ENCODE results near the gene CELA2B.

DNA sequence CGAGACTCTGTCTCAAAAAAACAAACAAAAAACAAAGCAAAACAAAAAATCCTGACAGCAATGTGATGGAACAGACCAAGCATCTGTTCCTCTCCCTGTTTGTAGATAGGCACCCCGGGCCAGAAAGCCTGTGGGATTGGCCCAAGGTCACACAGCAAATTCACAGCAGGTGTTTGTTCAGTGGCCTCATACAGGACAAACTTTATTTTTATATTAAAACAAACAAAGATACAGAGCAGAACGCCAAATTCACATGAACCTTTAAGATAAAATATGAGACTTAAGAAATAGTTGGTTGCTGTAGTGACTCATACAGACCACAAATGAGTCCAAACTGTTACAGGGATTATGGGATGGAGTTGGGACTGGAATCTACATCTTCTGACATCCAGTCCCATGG is 21.6 kb upstream of the CELA2B start:
- TF ChIP-seq, protein P1, sequence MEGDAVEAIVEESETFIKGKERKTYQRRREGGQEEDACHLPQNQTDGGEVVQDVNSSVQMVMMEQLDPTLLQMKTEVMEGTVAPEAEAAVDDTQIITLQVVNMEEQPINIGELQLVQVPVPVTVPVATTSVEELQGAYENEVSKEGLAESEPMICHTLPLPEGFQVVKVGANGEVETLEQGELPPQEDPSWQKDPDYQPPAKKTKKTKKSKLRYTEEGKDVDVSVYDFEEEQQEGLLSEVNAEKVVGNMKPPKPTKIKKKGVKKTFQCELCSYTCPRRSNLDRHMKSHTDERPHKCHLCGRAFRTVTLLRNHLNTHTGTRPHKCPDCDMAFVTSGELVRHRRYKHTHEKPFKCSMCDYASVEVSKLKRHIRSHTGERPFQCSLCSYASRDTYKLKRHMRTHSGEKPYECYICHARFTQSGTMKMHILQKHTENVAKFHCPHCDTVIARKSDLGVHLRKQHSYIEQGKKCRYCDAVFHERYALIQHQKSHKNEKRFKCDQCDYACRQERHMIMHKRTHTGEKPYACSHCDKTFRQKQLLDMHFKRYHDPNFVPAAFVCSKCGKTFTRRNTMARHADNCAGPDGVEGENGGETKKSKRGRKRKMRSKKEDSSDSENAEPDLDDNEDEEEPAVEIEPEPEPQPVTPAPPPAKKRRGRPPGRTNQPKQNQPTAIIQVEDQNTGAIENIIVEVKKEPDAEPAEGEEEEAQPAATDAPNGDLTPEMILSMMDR (IDR thresholded peaks at IDR 0.05 in 2 of 3, conservative IDR thresholded peaks at IDR 0.05 in 1 of 3; ENCODE audit: insufficient read depth in 2 of 3, low read depth in 1 of 3, low read length in 3 of 3): no peak
- TF ChIP-seq MAFK (IDR thresholded peaks at IDR 0.05; ENCODE audit: low read length) (no peak), SMARCB1 (IDR thresholded peaks at IDR 0.05; ENCODE audit: insufficient read length, low read depth) (no peak), NCOA1 (IDR thresholded peaks at IDR 0.05; ENCODE audit: low read depth) (no peak), ZNF143 (CRISPR knock-in tag; IDR thresholded peaks at IDR 0.05) (no peak), ZNF282 (CRISPR knock-in tag; IDR thresholded peaks at IDR 0.05) (no peak), ATF1 (CRISPR knock-in tag; IDR thresholded peaks at IDR 0.05) (no peak), ATF1 (tag; IDR thresholded peaks at IDR 0.05) (no peak), U2AF1 (optimal IDR thresholded peaks at IDR 0.05; ENCODE audit: low read depth, low read length) (no peak), ZNF583 (CRISPR knock-in tag; IDR thresholded peaks at IDR 0.05) (no peak), L3MBTL2 (IDR thresholded peaks at IDR 0.05) (no peak)
- TF ChIP-seq, protein P2, sequence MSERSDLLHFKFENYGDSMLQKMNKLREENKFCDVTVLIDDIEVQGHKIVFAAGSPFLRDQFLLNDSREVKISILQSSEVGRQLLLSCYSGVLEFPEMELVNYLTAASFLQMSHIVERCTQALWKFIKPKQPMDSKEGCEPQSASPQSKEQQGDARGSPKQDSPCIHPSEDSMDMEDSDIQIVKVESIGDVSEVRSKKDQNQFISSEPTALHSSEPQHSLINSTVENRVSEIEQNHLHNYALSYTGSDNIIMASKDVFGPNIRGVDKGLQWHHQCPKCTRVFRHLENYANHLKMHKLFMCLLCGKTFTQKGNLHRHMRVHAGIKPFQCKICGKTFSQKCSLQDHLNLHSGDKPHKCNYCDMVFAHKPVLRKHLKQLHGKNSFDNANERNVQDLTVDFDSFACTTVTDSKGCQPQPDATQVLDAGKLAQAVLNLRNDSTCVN (CRISPR knock-in tag; IDR thresholded peaks at IDR 0.05): no peak
- TF ChIP-seq, protein P3, sequence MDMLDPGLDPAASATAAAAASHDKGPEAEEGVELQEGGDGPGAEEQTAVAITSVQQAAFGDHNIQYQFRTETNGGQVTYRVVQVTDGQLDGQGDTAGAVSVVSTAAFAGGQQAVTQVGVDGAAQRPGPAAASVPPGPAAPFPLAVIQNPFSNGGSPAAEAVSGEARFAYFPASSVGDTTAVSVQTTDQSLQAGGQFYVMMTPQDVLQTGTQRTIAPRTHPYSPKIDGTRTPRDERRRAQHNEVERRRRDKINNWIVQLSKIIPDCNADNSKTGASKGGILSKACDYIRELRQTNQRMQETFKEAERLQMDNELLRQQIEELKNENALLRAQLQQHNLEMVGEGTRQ (CRISPR knock-in tag; IDR thresholded peaks at IDR 0.05): no peak
